H1 (cell line): Measurements from ENCODE around the gene KANSL1.

Experiments used
- CHD1 ChIP-seq: IDR thresholded peaks from 2 replicates; pipeline ENCODE4 v1.6.1; 2012; ENCODE audit warnings: low read depth, low read length, improper control_type of control experiment
- EP300 ChIP-seq, 2 experiments: IDR thresholded peaks; 1 replicate in 1 of 2; 2 replicates in 1 of 2; pipeline ENCODE4 v1.6.1; 2011 to 2012; ENCODE audit warnings: low read depth in 2 of 2, low read length in 2 of 2, mild to moderate bottlenecking in 2 of 2, borderline replicate concordance in 1 of 2, inconsistent platforms in 1 of 2, moderate library complexity in 1 of 2
- NANOG ChIP-seq: IDR thresholded peaks from 2 replicates; pipeline ENCODE4 v1.6.1; 2011; ENCODE audit warnings: low read length, low read depth, mild to moderate bottlenecking, inconsistent platforms; ENCODE audit not compliant: insufficient read depth, poor library complexity, severe bottlenecking
- PHF8 ChIP-seq: fragments of 200-600 bp; sonication (generic); conservative IDR thresholded peaks from 2 replicates; pipeline ENCODE4 v1.7.1; 2012; ENCODE audit warnings: low read depth, mild to moderate bottlenecking, inconsistent platforms, low read length, moderate library complexity
- TAF1 ChIP-seq: IDR thresholded peaks from 2 replicates; pipeline ENCODE4 v1.6.1; 2011; ENCODE audit warnings: mild to moderate bottlenecking, low read depth, low read length
- TF ChIP-seq, protein P1 (sequence below), 3 experiments: IDR thresholded peaks; 1 replicate in 2 of 3; 2 replicates in 1 of 3; pipeline versions ENCODE4 v1.5.1 to v1.6.1; 2011; ENCODE audit warnings: low read length in 3 of 3, mild to moderate bottlenecking in 3 of 3, inconsistent platforms in 2 of 3, low read depth in 1 of 3, moderate library complexity in 1 of 3; ENCODE audit not compliant: insufficient read depth in 1 of 3; ENCODE audit errors: control extremely low read depth in 1 of 3

- TF ChIP-seq TAF1, result no peak
- TF ChIP-seq PHF8, result no peak
- TF ChIP-seq, protein P1, sequence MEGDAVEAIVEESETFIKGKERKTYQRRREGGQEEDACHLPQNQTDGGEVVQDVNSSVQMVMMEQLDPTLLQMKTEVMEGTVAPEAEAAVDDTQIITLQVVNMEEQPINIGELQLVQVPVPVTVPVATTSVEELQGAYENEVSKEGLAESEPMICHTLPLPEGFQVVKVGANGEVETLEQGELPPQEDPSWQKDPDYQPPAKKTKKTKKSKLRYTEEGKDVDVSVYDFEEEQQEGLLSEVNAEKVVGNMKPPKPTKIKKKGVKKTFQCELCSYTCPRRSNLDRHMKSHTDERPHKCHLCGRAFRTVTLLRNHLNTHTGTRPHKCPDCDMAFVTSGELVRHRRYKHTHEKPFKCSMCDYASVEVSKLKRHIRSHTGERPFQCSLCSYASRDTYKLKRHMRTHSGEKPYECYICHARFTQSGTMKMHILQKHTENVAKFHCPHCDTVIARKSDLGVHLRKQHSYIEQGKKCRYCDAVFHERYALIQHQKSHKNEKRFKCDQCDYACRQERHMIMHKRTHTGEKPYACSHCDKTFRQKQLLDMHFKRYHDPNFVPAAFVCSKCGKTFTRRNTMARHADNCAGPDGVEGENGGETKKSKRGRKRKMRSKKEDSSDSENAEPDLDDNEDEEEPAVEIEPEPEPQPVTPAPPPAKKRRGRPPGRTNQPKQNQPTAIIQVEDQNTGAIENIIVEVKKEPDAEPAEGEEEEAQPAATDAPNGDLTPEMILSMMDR (IDR thresholded peaks at IDR 0.05; ENCODE audit: control extremely low read depth in 1 of 3, insufficient read depth in 1 of 3, low read depth in 1 of 3, low read length in 3 of 3), result no peak
- TF ChIP-seq EP300 (IDR thresholded peaks at IDR 0.05; ENCODE audit: borderline replicate concordance in 1 of 2, low read depth in 2 of 2, low read length in 2 of 2), result no peak
- no peak for TF ChIP-seq CHD1
- no peak for TF ChIP-seq NANOG
Measured at GRCh38 chr17:46002973-46003316, 190.3 kb downstream of the KANSL1 start.
